ENCODE data around the gene PDIK1L. TPM values are rescaled to one million over a fixed set of nuclear protein-coding genes. Genes with fewer than 3 reads are reported as not detected.

The PDIK1L gene
- total and polyA plus RNA-seq, 9 of the 15 experiments (the other 6 are each of a cell fraction or from before 2014, with no cell fraction given), result 12.8 to 30.2 (median 21.5) TPM

- no peak; a peak in 1 of 4 replicates for TF ChIP-seq UBTF (IDR thresholded peaks at IDR 0.05; ENCODE audit: borderline replicate concordance in 1 of 2, low read depth in 2 of 2, low read length in 2 of 2)
- TF ChIP-seq ETS2 (tag; IDR thresholded peaks at IDR 0.05; ENCODE audit: borderline replicate concordance, poor library complexity, severe bottlenecking), result no peak
- TF ChIP-seq DMBX1 (CRISPR knock-in tag; IDR thresholded peaks at IDR 0.05; ENCODE audit: borderline replicate concordance), result no peak
- 0 out of 2 replicates have a peak, but pooled peaks have one; percentile 42 for TF ChIP-seq BRD4 (IDR thresholded peaks at IDR 0.05)
- TF ChIP-seq IRF2 (CRISPR knock-in tag; IDR thresholded peaks at IDR 0.05), result peak; percentile 14; the same call in 1 of the 2 replicates
- no peak for TF ChIP-seq TSC22D4 (tag; IDR thresholded peaks at IDR 0.05)
- TF ChIP-seq ZFP91 (CRISPR knock-in tag; IDR thresholded peaks at IDR 0.05), result peak; percentile 95
- no peak for TF ChIP-seq ZNF717 (CRISPR knock-in tag; IDR thresholded peaks at IDR 0.05)
- TF ChIP-seq CHCHD3 (CRISPR knock-in tag; IDR thresholded peaks at IDR 0.05), result no peak
- no peak for TF ChIP-seq COPS2 (conservative IDR thresholded peaks at IDR 0.05)
- TF ChIP-seq TARDBP (IDR thresholded peaks at IDR 0.05), result peak; percentile 69
- TF ChIP-seq MYC (IDR thresholded peaks at IDR 0.05; ENCODE audit: low read depth, low read length), result no peak; the same call in 1 of the 2 replicates
- peak; percentile 75; the same call in 1 of the 2 replicates for TF ChIP-seq MYC (CRISPR knock-in tag; IDR thresholded peaks at IDR 0.05; ENCODE audit: borderline replicate concordance, low read depth)
- peak; percentile 84 for TF ChIP-seq POLR2B (IDR thresholded peaks at IDR 0.05; ENCODE audit: low read depth, partially characterized antibody)
- peak; percentile 87 for TF ChIP-seq POLR2A (conservative IDR thresholded peaks at IDR 0.05)
- no peak; the same call in 1 of the 2 replicates for TF ChIP-seq ZNF263 (CRISPR knock-in tag; IDR thresholded peaks at IDR 0.05; ENCODE audit: borderline replicate concordance)
- TF ChIP-seq MCM5 (IDR thresholded peaks at IDR 0.05; ENCODE audit: low read depth), result no peak
- no peak for TF ChIP-seq ZZZ3 (IDR thresholded peaks at IDR 0.05)
- TF ChIP-seq GMEB1 (CRISPR knock-in tag; IDR thresholded peaks at IDR 0.05), result peak; percentile 30; the same call in 1 of the 2 replicates
- peak; percentile 48; the same call in 1 of the 2 replicates for TF ChIP-seq ETS1 (conservative IDR thresholded peaks at IDR 0.05; ENCODE audit: control insufficient read depth, low read depth, low read length)
- TF ChIP-seq GABPA (tag; conservative IDR thresholded peaks at IDR 0.05; ENCODE audit: low read depth), result peak; percentile 58
Observed at GRCh38 chr1:26110731-26111529, 694 bp upstream of the PDIK1L start (continued).
